Measurements from ENCODE around the gene LSG1. TPM values are rescaled to one million over a fixed set of nuclear protein-coding genes. Genes with fewer than 3 reads are reported as not detected.
"Not testable (repeated sequence)": the region's sequence is repeated elsewhere in the genome, so short reads cannot be mapped to it uniquely, and the experiment has no call there.

Gene LSG1
- total RNA-seq, 2 experiments from 2014 or later = 47.3 to 55.2 TPM

GRCh38 chr3:194612221-194612620, 59.8 kb downstream of the LSG1 start:
- no peak for ATAC-seq (ENCODE audit: low read depth)
- peaks cover 2% of the 10 kb centered on the region for H3K4me1 Mint-ChIP-seq
- no peaks in the 10 kb centered on the region for H3K36me3 Mint-ChIP-seq
- no peaks in the 10 kb centered on the region for H3K27me3 Mint-ChIP-seq
- no peak overlapping the region for H3K4me3 Mint-ChIP-seq
- DNase-seq = no peak
- POLR2A ChIA-PET = no interaction called here
- no peak overlapping the region for H3K27ac Mint-ChIP-seq
- H3K9me3 Mint-ChIP-seq = no peaks in the 10 kb centered on the region

GRCh38 chr3:194610689-194611088, 61.3 kb downstream of the LSG1 start:
- H3K27ac Mint-ChIP-seq = no peak overlapping the region
- DNase-seq = no peak

DNA sequence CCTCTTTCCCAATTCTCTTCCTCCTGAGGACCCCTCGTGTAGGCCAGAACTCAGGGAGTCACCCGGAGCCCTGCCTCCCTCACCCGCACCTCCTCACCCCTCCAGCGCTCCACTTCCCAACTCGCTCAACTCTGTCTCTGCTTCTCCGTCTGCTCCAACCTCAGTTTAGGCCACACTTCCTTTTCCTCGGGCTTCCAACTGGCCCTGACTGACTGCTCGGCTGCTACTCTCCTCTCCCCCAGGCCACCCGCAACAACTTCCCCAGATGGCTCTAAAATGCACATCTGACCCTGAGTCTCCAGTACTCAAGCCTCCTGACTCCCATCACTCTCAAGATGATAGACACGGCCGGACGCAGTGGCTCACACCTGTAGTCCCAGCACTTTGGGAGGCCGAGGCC, 62.4 kb downstream of the LSG1 start:
- H3K27ac Mint-ChIP-seq = no peak overlapping the region
- H3K4me3 Mint-ChIP-seq = no peak overlapping the region
- DNase-seq (no peak), ATAC-seq (ENCODE audit: low read depth) (no peak)
- POLR2A ChIA-PET = no interaction called here
- H3K9me3 Mint-ChIP-seq = no peaks in the 10 kb centered on the region
- H3K27me3 Mint-ChIP-seq = no peaks in the 10 kb centered on the region
- H3K36me3 Mint-ChIP-seq = no peaks in the 10 kb centered on the region
- H3K4me1 Mint-ChIP-seq = peaks cover 2% of the 10 kb centered on the region

More at GRCh38 chr3:194610689-194611088, 61.3 kb downstream of the LSG1 start:
- Mint-ChIP-seq H3K36me3 (no peaks in the 10 kb centered on the region), H3K4me1 (peaks cover 2% of the 10 kb centered on the region), H3K27me3 (no peaks in the 10 kb centered on the region), H3K4me3 (no peak overlapping the region), H3K9me3 (no peaks in the 10 kb centered on the region)
- POLR2A ChIA-PET = no interaction called here
- no peak for ATAC-seq (ENCODE audit: low read depth)

DNA sequence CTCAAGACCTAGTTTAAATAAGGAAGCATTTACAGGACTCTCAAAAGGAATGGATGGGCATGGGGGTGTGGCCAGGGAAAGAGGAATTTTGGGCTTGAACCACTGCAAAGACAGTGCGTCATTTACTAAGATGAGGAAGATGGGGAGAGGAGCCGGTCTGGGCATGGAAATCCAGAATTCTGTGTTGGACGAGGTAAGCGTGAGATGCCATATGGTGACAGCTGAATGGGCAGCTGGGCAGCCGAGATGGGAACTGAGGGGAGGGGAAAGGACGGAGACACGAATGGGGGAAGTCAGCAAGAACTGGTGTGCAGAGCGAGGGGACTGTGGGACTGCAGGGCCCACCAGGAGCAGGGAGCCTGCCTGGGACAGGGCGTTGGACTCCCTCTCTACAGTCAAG, 63.0 kb downstream of the LSG1 start:
- ATAC-seq (ENCODE audit: low read depth) (no peak), DNase-seq (no peak)
- Mint-ChIP-seq H3K9me3 (no peaks in the 10 kb centered on the region), H3K36me3 (no peaks in the 10 kb centered on the region), H3K4me3 (no peak overlapping the region), H3K4me1 (peaks cover 2% of the 10 kb centered on the region), H3K27me3 (no peaks in the 10 kb centered on the region), H3K27ac (no peak overlapping the region)
- POLR2A ChIA-PET = no interaction called here

DNA sequence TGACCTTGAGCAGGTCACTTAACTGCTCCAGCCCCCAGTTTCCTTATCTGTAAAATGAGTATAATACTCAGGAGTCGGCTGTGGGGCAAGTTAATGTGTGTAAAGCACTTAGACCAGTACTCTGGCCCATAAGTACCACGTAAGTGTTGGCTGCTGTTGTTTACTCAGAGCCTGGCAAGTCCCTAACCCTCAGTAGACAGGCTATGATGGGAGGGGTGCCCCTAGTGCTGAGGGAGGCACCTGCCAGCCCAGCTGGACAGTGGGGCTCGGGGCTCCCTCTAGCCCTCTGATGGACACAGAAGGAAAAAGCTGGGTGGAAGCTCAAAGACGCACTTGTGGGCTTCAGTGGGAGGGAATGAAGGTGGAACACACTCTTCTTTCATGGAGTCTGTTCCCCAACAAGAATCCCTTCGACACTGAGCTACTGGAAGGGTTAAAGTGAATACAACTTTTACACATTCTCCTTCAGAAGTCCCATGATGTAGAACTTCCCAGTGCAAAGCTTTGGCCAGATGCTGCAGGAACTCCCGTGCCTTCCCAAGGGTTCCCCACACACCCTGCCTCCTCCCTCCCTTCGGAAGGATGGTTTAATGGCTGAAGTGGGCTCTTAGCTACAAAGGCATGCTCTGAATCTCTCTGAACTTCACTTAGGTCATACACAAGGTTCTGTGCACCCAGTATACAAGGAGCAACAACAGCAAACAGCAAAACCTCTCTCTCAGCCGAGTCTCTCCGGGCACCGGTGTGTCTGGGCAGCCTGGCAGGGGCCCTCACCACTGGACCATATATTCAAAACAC, 64.2 kb downstream of the LSG1 start:
- no peaks in the 10 kb centered on the region for H3K9me3 Mint-ChIP-seq
- no peak overlapping the region for H3K27ac Mint-ChIP-seq
- POLR2A ChIA-PET = no interaction called here

GRCh38 chr3:194606941-194607340, 65.0 kb downstream of the LSG1 start:
- ATAC-seq (ENCODE audit: low read depth) (no peak), DNase-seq (no peak)
- Mint-ChIP-seq H3K27me3 (no peaks in the 10 kb centered on the region), H3K36me3 (no peaks in the 10 kb centered on the region), H3K9me3 (no peaks in the 10 kb centered on the region), H3K27ac (no peak overlapping the region), H3K4me1 (no peaks in the 10 kb centered on the region), H3K4me3 (no peak overlapping the region)
- POLR2A ChIA-PET = no interaction called here

More for the DNA sequence above, 64.2 kb downstream of the LSG1 start:
- H3K27me3 Mint-ChIP-seq = no peaks in the 10 kb centered on the region
- H3K4me3 Mint-ChIP-seq = no peak overlapping the region
- H3K4me1 Mint-ChIP-seq = peaks cover 2% of the 10 kb centered on the region
- ATAC-seq (ENCODE audit: low read depth) = no peak
- no peak for DNase-seq
- H3K36me3 Mint-ChIP-seq = no peaks in the 10 kb centered on the region

DNA sequence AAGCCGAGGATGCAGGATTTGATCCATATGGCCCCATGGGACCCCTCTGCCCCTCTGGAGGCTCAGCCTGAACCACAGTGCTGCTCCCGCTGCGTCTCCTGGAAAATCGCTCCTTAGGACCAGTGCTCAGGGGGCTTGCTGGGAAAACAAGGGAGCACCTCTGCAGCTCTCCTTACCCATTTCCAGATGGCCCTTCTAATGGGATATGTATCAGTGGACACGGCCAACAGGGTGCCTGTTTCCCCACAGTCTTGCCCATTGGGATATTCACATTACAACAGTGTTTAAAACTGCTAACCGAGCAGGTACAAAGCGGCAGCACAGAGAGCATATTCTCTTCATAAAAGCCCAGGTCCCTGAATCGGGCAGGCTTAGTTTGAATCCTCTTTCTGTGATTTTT, 65.8 kb downstream of the LSG1 start:
- Mint-ChIP-seq H3K36me3 (no peaks in the 10 kb centered on the region), H3K27ac (no peak overlapping the region), H3K9me3 (no peaks in the 10 kb centered on the region), H3K4me1 (no peaks in the 10 kb centered on the region), H3K4me3 (no peak overlapping the region), H3K27me3 (no peaks in the 10 kb centered on the region)
- POLR2A ChIA-PET = no interaction called here
- no peak for ATAC-seq (ENCODE audit: low read depth)
- no peak for DNase-seq

DNA sequence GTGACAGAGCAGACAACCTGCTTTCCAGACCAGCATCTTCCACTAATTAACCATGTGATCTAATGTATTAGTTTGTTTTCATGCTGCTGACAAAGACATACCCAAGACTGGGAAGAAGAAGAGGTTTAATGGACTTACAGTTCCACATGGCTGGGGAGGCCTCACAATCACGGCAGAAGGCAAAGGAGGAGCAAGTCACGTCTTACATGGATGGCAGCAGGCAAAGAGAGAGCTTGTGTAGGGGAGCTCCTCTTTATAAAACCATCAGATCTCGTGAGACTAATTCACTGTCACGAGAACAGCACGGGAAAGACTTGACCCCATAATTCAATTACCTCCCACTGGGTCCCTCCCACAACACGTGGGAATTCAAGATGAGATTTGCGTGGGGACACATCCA, 66.7 kb downstream of the LSG1 start:
- H3K4me3 Mint-ChIP-seq; H3K27me3 Mint-ChIP-seq; H3K27ac Mint-ChIP-seq; H3K36me3 Mint-ChIP-seq; H3K9me3 Mint-ChIP-seq; DNase-seq; POLR2A ChIA-PET; H3K4me1 Mint-ChIP-seq; ATAC-seq (ENCODE audit: low read depth): not testable (repeated sequence)

DNA sequence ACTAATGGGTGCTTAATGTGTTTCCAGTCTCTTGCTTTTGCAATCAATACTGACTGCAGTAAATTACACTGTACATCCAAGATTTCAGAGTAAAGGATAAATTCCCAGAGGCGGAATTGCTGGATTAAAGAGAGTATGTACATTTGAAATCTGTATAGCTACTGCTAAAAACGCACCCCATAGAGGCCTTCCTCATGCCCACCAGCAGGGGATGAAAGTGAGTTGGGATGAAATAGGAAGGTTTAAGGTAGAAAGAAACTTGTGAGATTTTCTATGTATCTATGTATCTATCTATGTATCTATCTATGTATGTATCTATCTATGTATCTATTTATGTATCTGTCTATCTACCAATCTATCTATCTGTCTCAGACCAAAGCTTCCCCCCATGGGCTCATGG, 67.2 kb downstream of the LSG1 start:
- Mint-ChIP-seq H3K27ac (no peak overlapping the region), H3K4me3 (no peak overlapping the region), H3K9me3 (no peaks in the 10 kb centered on the region), H3K36me3 (no peaks in the 10 kb centered on the region), H3K27me3 (no peaks in the 10 kb centered on the region), H3K4me1 (no peaks in the 10 kb centered on the region)
- DNase-seq (no peak), ATAC-seq (ENCODE audit: low read depth) (no peak)
- POLR2A ChIA-PET = no interaction called here

DNA sequence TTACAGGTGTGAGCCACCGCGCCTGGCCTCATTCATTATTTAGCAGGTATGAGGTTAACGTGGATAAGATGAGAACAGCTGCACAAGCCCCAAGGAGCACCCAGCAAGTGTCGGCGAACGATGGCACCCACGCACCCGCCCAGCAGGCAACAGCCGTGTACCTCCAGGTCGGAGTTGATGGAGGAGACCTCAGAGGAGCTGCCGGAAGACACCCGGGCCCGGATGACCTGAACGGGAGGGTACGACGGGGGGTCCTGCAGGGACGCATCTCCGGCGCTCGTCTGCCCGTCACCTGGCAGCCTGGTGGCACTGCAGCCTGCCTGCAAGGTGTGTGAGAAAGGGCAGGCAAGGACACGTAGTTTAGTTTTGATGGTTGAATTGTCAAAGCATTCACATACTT, 67.9 kb downstream of the LSG1 start:
- POLR2A ChIA-PET = interaction anchor here (0.7 kb wide), 1 partner anchor 19 kb away, joined by 3 read pairs; no protein-coding TSS in a partner anchor
- Mint-ChIP-seq H3K4me1 (no peaks in the 10 kb centered on the region), H3K36me3 (no peaks in the 10 kb centered on the region), H3K27me3 (no peaks in the 10 kb centered on the region), H3K27ac (no peak overlapping the region), H3K9me3 (no peaks in the 10 kb centered on the region), H3K4me3 (no peak overlapping the region)
- ATAC-seq (ENCODE audit: low read depth) (no peak), DNase-seq (no peak)

DNA sequence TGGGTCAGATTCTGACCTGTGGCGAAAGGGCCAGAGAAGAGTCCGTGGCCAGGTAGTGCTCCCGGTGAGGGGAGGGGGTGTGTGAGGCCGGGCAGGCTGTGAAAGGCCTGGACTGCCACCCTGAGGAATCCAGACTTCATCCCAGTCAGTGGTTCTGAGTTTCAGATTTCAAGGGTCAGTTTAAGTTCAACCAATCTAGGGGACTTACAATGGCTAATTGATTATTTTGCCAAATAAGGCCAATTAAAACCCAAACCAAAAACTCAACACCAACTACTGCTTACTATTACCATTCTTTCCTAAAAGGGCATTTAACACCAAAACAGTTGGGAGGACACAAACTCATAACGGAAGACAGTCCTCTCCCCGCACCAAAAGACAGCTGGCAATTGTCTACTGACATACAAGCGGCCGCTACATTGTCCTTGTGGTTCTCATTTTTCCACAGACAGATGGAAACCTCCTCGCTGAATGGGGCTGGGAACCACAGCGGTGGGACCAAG, 69.3 kb downstream of the LSG1 start:
- ATAC-seq (ENCODE audit: low read depth) (no peak), DNase-seq (no peak)
- H3K27me3 Mint-ChIP-seq = no peaks in the 10 kb centered on the region
- H3K36me3 Mint-ChIP-seq = no peaks in the 10 kb centered on the region
- POLR2A ChIA-PET = no interaction called here
- no peak overlapping the region for H3K27ac Mint-ChIP-seq
- H3K4me1 Mint-ChIP-seq = no peaks in the 10 kb centered on the region
- H3K4me3 Mint-ChIP-seq = no peak overlapping the region
- no peaks in the 10 kb centered on the region for H3K9me3 Mint-ChIP-seq

DNA sequence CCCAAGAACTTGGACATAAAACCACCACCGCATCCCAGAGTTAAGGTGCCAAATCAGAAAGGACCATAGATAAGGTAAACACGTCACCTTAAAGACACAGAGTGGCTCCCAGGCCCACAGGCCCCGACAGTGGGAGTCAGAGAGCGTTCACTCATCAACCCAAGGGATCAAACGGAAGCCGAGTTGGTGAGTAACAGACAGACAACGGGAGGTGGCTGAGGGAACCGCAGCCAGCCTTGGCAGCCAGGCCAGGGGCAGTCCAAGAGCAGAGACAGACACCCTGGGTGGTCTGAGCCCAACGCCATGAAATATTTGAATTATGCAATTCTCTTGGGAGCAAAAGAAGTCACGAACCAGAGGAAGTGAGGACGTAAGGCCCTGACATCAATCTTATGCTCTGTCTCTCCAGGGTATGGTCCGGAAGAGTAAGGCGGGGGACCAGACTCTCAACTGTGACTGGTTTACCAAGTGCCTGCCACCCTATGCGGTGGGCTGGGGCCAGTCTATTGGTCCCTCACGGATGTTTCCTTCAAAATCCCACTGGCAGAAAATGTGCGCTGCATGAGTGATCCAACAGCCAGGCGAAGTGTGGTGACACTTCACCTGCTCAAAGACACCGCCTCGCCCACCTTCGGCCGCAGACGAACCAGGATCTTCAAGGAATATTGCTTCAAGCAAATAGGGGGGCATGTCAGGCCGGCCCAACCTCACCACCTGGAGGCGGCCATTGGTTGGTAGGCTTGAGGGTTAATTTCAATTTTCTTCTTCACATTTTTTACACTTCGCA, 73.0 kb downstream of the LSG1 start:
- no peak for DNase-seq
- Mint-ChIP-seq H3K9me3 (no peaks in the 10 kb centered on the region), H3K4me1 (peaks cover 4% of the 10 kb centered on the region), H3K4me3 (no peak overlapping the region), H3K36me3 (no peaks in the 10 kb centered on the region), H3K27ac (no peak overlapping the region), H3K27me3 (no peaks in the 10 kb centered on the region)
- no peak for ATAC-seq (ENCODE audit: low read depth)
- POLR2A ChIA-PET = no interaction called here

GRCh38 chr3:194596906-194597305, 75.1 kb downstream of the LSG1 start:
- DNase-seq = no peak
- Mint-ChIP-seq H3K4me3 (no peak overlapping the region), H3K27me3 (no peaks in the 10 kb centered on the region), H3K27ac (no peak overlapping the region), H3K4me1 (peaks cover 5% of the 10 kb centered on the region), H3K36me3 (no peaks in the 10 kb centered on the region), H3K9me3 (no peaks in the 10 kb centered on the region)
- POLR2A ChIA-PET = no interaction called here
- ATAC-seq (ENCODE audit: low read depth) = no peak

Data from activated naive CD8-positive, alpha-beta T cell treated with anti-CD3 and anti-CD28 coated beads, Interleukin-2, amount 10 ng/mL, durations not matched to agents 7 days and 5 days (primary cell).